ENCODE data around the gene MCEMP1. TPM values are rescaled to one million over a fixed set of nuclear protein-coding genes. Genes with fewer than 3 reads are reported as not detected.

Gene MCEMP1
- total and polyA plus RNA-seq, 2 of the 13 experiments (the other 11 are each of a cell fraction or from before 2014, with no cell fraction given), result not detected

DNA sequence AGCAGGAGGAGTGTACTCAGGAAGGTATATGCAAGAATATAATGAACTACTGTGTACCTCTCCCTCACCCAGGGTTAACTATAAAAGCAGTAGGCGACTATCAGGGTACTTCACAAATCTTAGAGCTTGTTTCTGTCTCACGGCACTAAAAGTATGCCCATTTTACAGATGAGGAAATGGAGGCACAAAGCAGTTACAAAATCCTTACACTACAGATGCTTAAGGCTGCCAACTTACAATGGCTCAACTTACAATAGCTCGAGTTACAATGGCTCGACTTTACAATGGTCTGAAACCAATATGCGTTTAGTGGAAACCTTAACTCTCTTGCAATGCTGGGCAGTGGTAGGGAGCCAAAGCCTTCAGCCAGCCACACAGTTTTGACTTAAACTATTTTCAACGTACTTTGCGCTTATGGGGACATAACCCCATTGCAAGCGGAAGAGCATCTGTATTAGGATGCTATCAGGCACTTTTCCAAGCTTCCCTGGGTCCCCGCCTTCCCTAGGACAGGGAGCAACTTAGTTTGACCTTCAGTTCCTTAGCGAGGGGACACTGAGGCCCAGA lies 20.9 kb downstream of the MCEMP1 start:
- in situ Hi-C loops (cut with HindIII; ENCODE audit: extremely low pct_ligation_motif_present, low pct_unique_long_range_greater_than_20kb) (no loop called here), intact Hi-C loops (cut with micrococcal nuclease; ENCODE audit: unreplicated experiment) (no loop called here)
- H3K9me3 ChIP-seq (ENCODE audit: low read length), result no peaks in the 10 kb centered on the region
- ChIA-PET CTCF (ENCODE audit: low intra/inter-chr PET ratio, low total read pairs) (no interaction called here), POLR2A (no interaction called here)
- TF ChIP-seq ZNF143 (CRISPR knock-in tag; IDR thresholded peaks at IDR 0.05), result no peak
- no peak for TF ChIP-seq MBNL3 (CRISPR knock-in tag; conservative IDR thresholded peaks at IDR 0.05)
- no peak for TF ChIP-seq PAF1 (CRISPR knock-in tag; IDR thresholded peaks at IDR 0.05)
- no peak for TF ChIP-seq NFE2L2 (IDR thresholded peaks at IDR 0.05; ENCODE audit: low read length)
- TF ChIP-seq ZMAT3 (CRISPR knock-in tag; conservative IDR thresholded peaks at IDR 0.05), result no peak
- no peak for TF ChIP-seq ZBTB39 (CRISPR knock-in tag; IDR thresholded peaks at IDR 0.05)
- 0 out of 2 replicates have a peak, but pooled peaks have one; percentile 58 for TF ChIP-seq ZNF629 (CRISPR knock-in tag; conservative IDR thresholded peaks at IDR 0.05)
- no peak overlapping the region for H3K4me2 ChIP-seq (ENCODE audit: low read depth, low read length)
- BruUV-seq (replicated peaks), result no TSS peak
- no peak overlapping the region for H3K9ac ChIP-seq (ENCODE audit: insufficient read depth, low read depth, low read length)
- DNase-seq (ENCODE audit: low spot score), result no peak
- no peaks in the 10 kb centered on the region for H4K20me1 ChIP-seq (ENCODE audit: insufficient read depth, low read length)
- no peak for ATAC-seq
- peaks cover 0 to 24% of the 10 kb centered on the region in 2 experiments; a peak in 2 of 5 replicates for H3K27me3 ChIP-seq (ENCODE audit: control insufficient read depth in 1 of 2, insufficient read depth in 2 of 2, low read length in 2 of 2)
- no peaks in the 10 kb centered on the region for H3K36me3 ChIP-seq (replicated peaks in 1 of 2; ENCODE audit: control insufficient read depth in 1 of 2, insufficient read depth in 2 of 2, low read length in 2 of 2)
- H3K4me1 ChIP-seq (ENCODE audit: insufficient read depth, low read length), result peaks cover 11% of the 10 kb centered on the region
- 20% methylated on average over 8 of the region's 10 CpGs for WGBS (ENCODE audit: low lambda C conversion rate)
- no peak overlapping the region for H3K4me3 ChIP-seq (replicated peaks in 1 of 3; ENCODE audit: insufficient read depth in 1 of 3, low read depth in 2 of 3, low read length in 3 of 3)
- no peak overlapping the region for H2AFZ ChIP-seq (ENCODE audit: low read length)
- FAIRE-seq, result no peak
- no peaks in the 10 kb centered on the region for H3K79me2 ChIP-seq (ENCODE audit: insufficient read depth, low read length)
- no peak overlapping the region for H3K27ac ChIP-seq (ENCODE audit: extremely low read length, insufficient read depth, low read length)

- H3K4me1 ChIP-seq (ENCODE audit: insufficient read depth, low read length), result peaks cover 11% of the 10 kb centered on the region
- no peak overlapping the region for H3K9ac ChIP-seq (ENCODE audit: insufficient read depth, low read depth, low read length)
- H3K27me3 ChIP-seq (ENCODE audit: control insufficient read depth in 1 of 2, insufficient read depth in 2 of 2, low read length in 2 of 2), result peaks cover 0 to 24% of the 10 kb centered on the region in 2 experiments; a peak in 2 of 5 replicates
- CTCF ChIA-PET (ENCODE audit: low intra/inter-chr PET ratio, low total read pairs), result no interaction called here
- H3K4me2 ChIP-seq (ENCODE audit: low read depth, low read length), result no peak overlapping the region
- no peaks in the 10 kb centered on the region for H4K20me1 ChIP-seq (ENCODE audit: insufficient read depth, low read length)
- 54% methylated on average over 1 of the region's 11 CpGs for WGBS (ENCODE audit: low lambda C conversion rate)
- DNase-seq (ENCODE audit: low spot score) (no peak), ATAC-seq (no peak; the same call in 2 of the 3 replicates), FAIRE-seq (no peak)
- no peak overlapping the region for H3K4me3 ChIP-seq (replicated peaks in 1 of 3; ENCODE audit: insufficient read depth in 1 of 3, low read depth in 2 of 3, low read length in 3 of 3)
- POLR2A ChIA-PET, result no interaction called here
- no peaks in the 10 kb centered on the region for H3K79me2 ChIP-seq (ENCODE audit: insufficient read depth, low read length)
- H2AFZ ChIP-seq (ENCODE audit: low read length), result no peak overlapping the region
- intact Hi-C loops (cut with micrococcal nuclease; ENCODE audit: unreplicated experiment) (no loop called here), in situ Hi-C loops (cut with HindIII; ENCODE audit: extremely low pct_ligation_motif_present, low pct_unique_long_range_greater_than_20kb) (no loop called here)
- no TSS peak for BruUV-seq (replicated peaks)
- H3K9me3 ChIP-seq (ENCODE audit: low read length), result no peaks in the 10 kb centered on the region
- no peak overlapping the region for H3K27ac ChIP-seq (ENCODE audit: extremely low read length, insufficient read depth, low read length)
- no peaks in the 10 kb centered on the region for H3K36me3 ChIP-seq (replicated peaks in 1 of 2; ENCODE audit: control insufficient read depth in 1 of 2, insufficient read depth in 2 of 2, low read length in 2 of 2)
- no peak for TF ChIP-seq ISL2 (CRISPR knock-in tag; IDR thresholded peaks at IDR 0.05)
- TF ChIP-seq REL (CRISPR knock-in tag; conservative IDR thresholded peaks at IDR 0.05), result no peak
- TF ChIP-seq PAF1 (CRISPR knock-in tag; IDR thresholded peaks at IDR 0.05), result no peak
- TF ChIP-seq, protein P1, sequence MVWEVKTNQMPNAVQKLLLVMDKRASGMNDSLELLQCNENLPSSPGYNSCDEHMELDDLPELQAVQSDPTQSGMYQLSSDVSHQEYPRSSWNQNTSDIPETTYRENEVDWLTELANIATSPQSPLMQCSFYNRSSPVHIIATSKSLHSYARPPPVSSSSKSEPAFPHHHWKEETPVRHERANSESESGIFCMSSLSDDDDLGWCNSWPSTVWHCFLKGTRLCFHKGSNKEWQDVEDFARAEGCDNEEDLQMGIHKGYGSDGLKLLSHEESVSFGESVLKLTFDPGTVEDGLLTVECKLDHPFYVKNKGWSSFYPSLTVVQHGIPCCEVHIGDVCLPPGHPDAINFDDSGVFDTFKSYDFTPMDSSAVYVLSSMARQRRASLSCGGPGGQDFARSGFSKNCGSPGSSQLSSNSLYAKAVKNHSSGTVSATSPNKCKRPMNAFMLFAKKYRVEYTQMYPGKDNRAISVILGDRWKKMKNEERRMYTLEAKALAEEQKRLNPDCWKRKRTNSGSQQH (CRISPR knock-in tag; IDR thresholded peaks at IDR 0.05; ENCODE audit: low read depth), result no peak
- TF ChIP-seq NR3C1 (CRISPR knock-in tag; IDR thresholded peaks at IDR 0.05), result no peak
- TF ChIP-seq SOX6 (IDR thresholded peaks at IDR 0.05), result no peak
- TF ChIP-seq SOX6 (CRISPR knock-in tag; IDR thresholded peaks at IDR 0.05), result no peak
- TF ChIP-seq GPN1 (CRISPR knock-in tag; IDR thresholded peaks at IDR 0.05; ENCODE audit: borderline replicate concordance), result no peak
- TF ChIP-seq ZNF264 (CRISPR knock-in tag; IDR thresholded peaks at IDR 0.05), result no peak
- TF ChIP-seq ZNF30 (CRISPR knock-in tag; IDR thresholded peaks at IDR 0.05), result no peak
Observed at GRCh38 chr19:7698583-7698982, 21.7 kb downstream of the MCEMP1 start.

All from HepG2 (cell line).